Left renal pelvis (tissue), 4 donors: ENCODE data around the gene TTC23L. TPM values are rescaled to one million over a fixed set of nuclear protein-coding genes. Genes with fewer than 3 reads are reported as not detected.

Experiments
- polyA plus RNA-seq, 4 donors: library from polyadenylated mRNA; unstranded; fragments of 120-200 nt; gene quantifications; one replicate each; pipeline ENCODE4 v1.2.1, GENCODE V29; 2013; ENCODE audit not compliant: insufficient read length in 4 of 4

TTC23L gene
- polyA plus RNA-seq, 4 donors, result 2.5 to 4.9 (median 3.6) TPM

Other genes with a start within 250 kb of the TTC23L start
- gene RAI14, start 182.8 kb upstream of the TTC23L start, polyA plus RNA-seq, result 100 to 1,000 TPM in 2 of 4 donors, 10 to 100 TPM in 2; 81.2 to 145 (median 102) TPM
- 10 to 100 TPM; 33.9 to 41.1 (median 35.7) TPM for gene RAD1, start 76.3 kb downstream of the TTC23L start, polyA plus RNA-seq
- gene BRIX1, start 76.5 kb downstream of the TTC23L start, polyA plus RNA-seq, result 10 to 100 TPM; 45.9 to 71.1 (median 51.2) TPM
- gene DNAJC21, start 90.4 kb downstream of the TTC23L start, polyA plus RNA-seq, result 10 to 100 TPM; 49.3 to 89.6 (median 72.9) TPM
- 10 to 100 TPM in 3 of 4 donors, 1 to 10 TPM in 1; 1.4 to 52.4 (median 39.9) TPM for gene AGXT2, start 208.8 kb downstream of the TTC23L start, polyA plus RNA-seq